Ishikawa (cell line): ENCODE measurements around the gene RNASEL.

Experiments
- CEBPB ChIP-seq: IDR thresholded peaks from 2 replicates; pipeline ENCODE4 v1.6.1; 2012
- EP300 ChIP-seq: IDR thresholded peaks from 2 replicates; pipeline ENCODE4 v1.6.1; 2012; ENCODE audit warnings: borderline replicate concordance
- FOXM1 ChIP-seq: IDR thresholded peaks from 2 replicates; pipeline ENCODE4 v1.6.1; 2012; ENCODE audit warnings: low read depth, borderline replicate concordance
- NFIC ChIP-seq: IDR thresholded peaks from 2 replicates; pipeline ENCODE4 v1.6.1; 2012
- RAD21 ChIP-seq: IDR thresholded peaks from 2 replicates; pipeline ENCODE4 v1.6.1; 2012; ENCODE audit warnings: low read depth
- REST ChIP-seq: IDR thresholded peaks from 2 replicates; pipeline ENCODE4 v1.6.1; 2012; ENCODE audit warnings: low read depth, mild to moderate bottlenecking
- TAF1 ChIP-seq: IDR thresholded peaks from 2 replicates; pipeline ENCODE4 v1.6.1; 2012; ENCODE audit warnings: low read depth, mild to moderate bottlenecking
- TCF12 ChIP-seq: IDR thresholded peaks from 2 replicates; pipeline ENCODE4 v1.6.1; 2012; ENCODE audit warnings: low read depth
- TEAD4 ChIP-seq: IDR thresholded peaks from 2 replicates; pipeline ENCODE4 v1.6.1; 2012
- USF1 ChIP-seq: IDR thresholded peaks from 2 replicates; pipeline ENCODE4 v1.6.1; 2012
- YY1 ChIP-seq: IDR thresholded peaks from 2 replicates; pipeline ENCODE4 v1.6.1; 2012; ENCODE audit warnings: low read depth
- ZBTB7A ChIP-seq: IDR thresholded peaks from 2 replicates; pipeline ENCODE4 v1.6.1; 2012; ENCODE audit warnings: low read depth

GRCh38 chr1:182633657-182634281 is 44.7 kb upstream of the RNASEL start:
- TF ChIP-seq YY1 (no peak), CEBPB (no peak), EP300 (no peak), REST (no peak), NFIC (no peak), TEAD4 (no peak), USF1 (no peak), ZBTB7A (no peak), TAF1 (no peak), RAD21 (no peak), FOXM1 (no peak), TCF12 (no peak)
